ENCODE results near the gene NPAS2. TPM values are rescaled to one million over a fixed set of nuclear protein-coding genes. Genes with fewer than 3 reads are reported as not detected.

Gene NPAS2
- total RNA-seq, 2 donors from 2014 or later, result 39.2 to 49.4 TPM

DNA sequence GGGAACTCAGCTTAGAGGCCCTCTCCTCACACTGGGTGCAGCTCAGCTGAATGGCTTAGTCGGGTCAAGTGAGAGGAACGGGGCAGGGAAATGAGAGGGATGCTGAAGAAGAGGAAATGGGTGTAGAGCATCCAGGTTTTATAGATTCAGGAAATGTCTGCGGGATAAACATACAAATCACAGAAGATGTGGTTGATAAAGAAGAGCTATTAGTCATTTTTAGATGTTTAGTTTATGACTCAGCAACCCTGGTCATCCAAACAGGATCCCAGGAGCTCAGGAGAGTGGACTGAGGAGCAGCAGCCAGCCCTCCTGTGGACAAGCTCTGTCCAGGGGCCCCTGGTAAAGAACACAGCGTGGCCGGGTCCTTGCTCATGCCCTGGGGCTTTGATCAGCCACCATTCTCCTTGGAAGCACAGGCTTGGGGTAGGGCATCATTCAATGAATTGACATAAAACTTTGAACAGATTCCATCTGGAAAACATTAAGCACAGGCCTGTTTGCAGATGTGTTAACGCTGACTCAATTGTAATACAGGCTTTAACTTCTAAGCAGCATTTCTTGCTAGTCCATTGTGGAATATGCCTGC, 83.0 kb downstream of the NPAS2 start:
- peak; percentile 46 for DNase-seq (ENCODE audit: low spot score)
- peaks cover 0 to 39% of the 10 kb centered on the region in 2 donors for H3K4me1 ChIP-seq
- peak overlapping the region; percentile 52 to 79 for H3K27ac ChIP-seq
- TF ChIP-seq, protein P1, sequence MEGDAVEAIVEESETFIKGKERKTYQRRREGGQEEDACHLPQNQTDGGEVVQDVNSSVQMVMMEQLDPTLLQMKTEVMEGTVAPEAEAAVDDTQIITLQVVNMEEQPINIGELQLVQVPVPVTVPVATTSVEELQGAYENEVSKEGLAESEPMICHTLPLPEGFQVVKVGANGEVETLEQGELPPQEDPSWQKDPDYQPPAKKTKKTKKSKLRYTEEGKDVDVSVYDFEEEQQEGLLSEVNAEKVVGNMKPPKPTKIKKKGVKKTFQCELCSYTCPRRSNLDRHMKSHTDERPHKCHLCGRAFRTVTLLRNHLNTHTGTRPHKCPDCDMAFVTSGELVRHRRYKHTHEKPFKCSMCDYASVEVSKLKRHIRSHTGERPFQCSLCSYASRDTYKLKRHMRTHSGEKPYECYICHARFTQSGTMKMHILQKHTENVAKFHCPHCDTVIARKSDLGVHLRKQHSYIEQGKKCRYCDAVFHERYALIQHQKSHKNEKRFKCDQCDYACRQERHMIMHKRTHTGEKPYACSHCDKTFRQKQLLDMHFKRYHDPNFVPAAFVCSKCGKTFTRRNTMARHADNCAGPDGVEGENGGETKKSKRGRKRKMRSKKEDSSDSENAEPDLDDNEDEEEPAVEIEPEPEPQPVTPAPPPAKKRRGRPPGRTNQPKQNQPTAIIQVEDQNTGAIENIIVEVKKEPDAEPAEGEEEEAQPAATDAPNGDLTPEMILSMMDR (IDR thresholded peaks at IDR 0.05), result no peak
- no peak overlapping the region for H3K4me3 ChIP-seq
- no peaks in the 10 kb centered on the region for H3K36me3 ChIP-seq
- H3K27me3 ChIP-seq, result no peaks in the 10 kb centered on the region
- H3K9me3 ChIP-seq, result no peaks in the 10 kb centered on the region

DNA sequence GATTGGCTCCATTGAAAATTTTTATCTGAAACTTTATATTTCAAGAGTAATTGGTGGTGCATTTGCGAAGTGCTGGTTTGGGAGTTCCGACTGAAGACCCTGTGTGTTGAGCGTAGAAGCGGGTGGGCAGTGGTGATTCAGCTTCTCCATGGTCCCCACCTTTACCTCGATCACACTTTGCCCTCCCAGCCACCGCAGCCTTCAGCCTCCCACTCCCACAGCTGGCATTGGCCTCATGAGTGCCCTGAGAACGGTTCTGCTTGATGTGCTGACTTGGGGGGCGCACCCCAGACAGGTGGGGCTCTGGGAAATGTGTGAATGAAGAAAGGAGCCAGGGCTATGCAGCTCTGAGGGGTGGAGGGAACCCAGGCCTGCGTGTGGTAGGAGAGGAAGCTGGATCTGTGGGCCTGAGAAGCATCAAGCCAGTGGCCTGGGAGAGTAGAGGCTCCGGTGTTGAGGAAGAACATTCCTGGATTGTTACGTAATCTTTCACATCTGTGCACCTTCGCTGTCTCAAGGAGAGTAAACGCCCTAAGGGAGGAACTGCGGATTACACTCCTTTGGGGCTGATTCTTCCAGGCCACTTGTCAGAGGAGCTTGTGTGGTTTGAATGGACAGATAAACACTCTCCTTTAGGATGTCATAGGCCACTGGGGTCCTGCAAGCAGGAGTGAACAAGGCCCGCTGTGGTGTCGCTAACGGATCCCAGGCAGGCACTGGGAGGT, 83.8 kb downstream of the NPAS2 start:
- H3K36me3 ChIP-seq, result no peaks in the 10 kb centered on the region
- H3K27me3 ChIP-seq, result no peaks in the 10 kb centered on the region
- H3K4me1 ChIP-seq, result peaks cover 0 to 39% of the 10 kb centered on the region in 2 donors
- no peak overlapping the region for H3K4me3 ChIP-seq
- no peaks in the 10 kb centered on the region for H3K9me3 ChIP-seq
- peak overlapping the region; percentile 52 to 79 for H3K27ac ChIP-seq
- DNase-seq (ENCODE audit: low spot score), result peak; percentile 51
- TF ChIP-seq, protein P1 (IDR thresholded peaks at IDR 0.05), result no peak

DNA sequence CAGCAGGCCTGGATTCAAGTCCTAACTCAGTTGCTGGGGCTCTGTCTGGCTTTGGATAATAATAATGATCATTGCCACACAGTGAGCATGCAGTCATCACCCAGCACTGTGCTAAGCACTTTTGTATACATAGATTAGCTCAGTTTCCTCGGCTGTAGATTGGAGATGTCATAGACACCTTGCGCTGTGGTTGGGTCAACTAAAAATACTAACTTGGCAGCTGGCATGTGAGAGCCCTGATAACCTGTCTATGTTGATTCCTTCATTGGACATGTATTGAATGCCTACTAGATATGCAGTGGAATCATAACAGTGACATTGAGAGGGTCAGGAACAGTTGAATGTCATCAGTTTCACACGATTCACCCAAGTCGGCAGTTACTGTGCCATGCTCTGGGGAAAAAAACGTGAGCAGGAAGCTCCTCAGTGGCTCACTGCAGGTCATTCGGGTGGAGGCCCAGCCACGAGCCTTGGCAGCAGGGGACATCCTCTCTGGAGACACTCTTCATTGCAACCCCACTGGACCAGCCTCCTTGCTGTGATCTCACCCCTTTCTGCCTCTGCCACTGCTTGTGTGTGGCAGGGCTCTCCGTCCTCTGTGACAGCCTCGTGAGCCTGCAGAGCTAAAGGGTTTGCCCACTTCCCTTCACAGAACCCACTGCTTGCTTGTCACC, 85.3 kb downstream of the NPAS2 start:
- Histone ChIP-seq H3K27me3 (no peaks in the 10 kb centered on the region), H3K4me3 (no peak overlapping the region), H3K36me3 (no peaks in the 10 kb centered on the region), H3K27ac (peak overlapping the region; percentile 52 to 79), H3K9me3 (no peaks in the 10 kb centered on the region), H3K4me1 (peaks cover 0 to 39% of the 10 kb centered on the region in 2 donors)
- TF ChIP-seq, protein P1 (IDR thresholded peaks at IDR 0.05), result no peak
- DNase-seq (ENCODE audit: low spot score), result no peak

DNA sequence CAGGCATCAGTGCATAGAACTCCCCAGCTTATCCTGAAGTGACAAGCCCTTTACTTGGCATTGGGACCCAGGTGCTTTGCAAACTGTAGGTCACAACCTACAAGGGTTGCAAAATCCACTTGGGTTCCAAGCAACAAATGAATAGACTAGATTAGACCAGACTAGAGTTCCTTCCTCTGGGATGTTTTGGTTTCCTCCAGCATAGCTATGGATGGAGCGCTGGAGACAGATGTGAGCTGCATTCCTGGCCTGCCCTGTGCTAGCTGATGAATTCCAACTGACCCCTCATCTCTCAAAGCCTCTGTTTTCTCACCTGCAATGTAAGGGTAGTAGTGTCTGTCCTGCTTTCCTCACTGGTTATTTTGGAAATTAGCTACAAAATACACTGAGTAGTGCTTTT, 86.2 kb downstream of the NPAS2 start:
- DNase-seq (ENCODE audit: low spot score), result no peak
- TF ChIP-seq, protein P1 (IDR thresholded peaks at IDR 0.05), result no peak
- H3K4me3 ChIP-seq, result no peak overlapping the region
- H3K36me3 ChIP-seq, result no peaks in the 10 kb centered on the region
- no peaks in the 10 kb centered on the region for H3K27me3 ChIP-seq
- peak overlapping the region; percentile 52 to 79 for H3K27ac ChIP-seq
- H3K9me3 ChIP-seq, result no peaks in the 10 kb centered on the region
- H3K4me1 ChIP-seq, result peaks cover 0 to 39% of the 10 kb centered on the region in 2 donors

DNA sequence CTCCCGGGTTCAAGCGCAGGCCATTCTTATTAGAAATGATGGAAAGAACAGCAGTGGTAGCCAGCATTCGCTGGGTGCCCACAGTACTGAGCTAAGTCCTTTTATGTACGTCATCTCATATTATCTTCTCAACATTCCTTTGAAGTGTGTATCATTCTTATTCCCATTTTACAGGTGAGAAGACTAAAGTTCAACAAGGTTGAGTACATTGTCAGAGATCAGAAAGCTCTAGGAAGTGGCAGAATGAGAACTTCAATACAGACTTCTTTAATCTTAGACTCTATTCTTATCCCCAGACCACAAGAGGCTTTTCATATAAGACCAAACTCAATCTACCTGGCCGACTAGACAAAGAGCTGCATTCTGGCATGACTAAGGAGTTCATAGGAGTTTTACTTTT, 86.7 kb downstream of the NPAS2 start:
- TF ChIP-seq, protein P1 (IDR thresholded peaks at IDR 0.05), result no peak
- H3K27ac ChIP-seq, result peak overlapping the region in 1 of 2 donors; percentile 52
- peaks cover 0 to 39% of the 10 kb centered on the region in 2 donors for H3K4me1 ChIP-seq
- H3K9me3 ChIP-seq, result no peaks in the 10 kb centered on the region
- DNase-seq (ENCODE audit: low spot score), result no peak
- H3K4me3 ChIP-seq, result no peak overlapping the region
- H3K27me3 ChIP-seq, result no peaks in the 10 kb centered on the region
- H3K36me3 ChIP-seq, result no peaks in the 10 kb centered on the region

Measured in right atrium auricular region (tissue), 2 donors.